Omental fat pad (tissue), 4 donors: Measurements from ENCODE around the gene WDFY1. TPM values are rescaled to one million over a fixed set of nuclear protein-coding genes. Genes with fewer than 3 reads are reported as not detected.
"Not testable (repeated sequence)": the region's sequence is repeated elsewhere in the genome, so short reads cannot be mapped to it uniquely, and the experiment has no call there.

Source experiments
- ATAC-seq: fragments of 150-250 bp; one replicate; pipeline ENCODE4 v1.9.1; 2016; ENCODE audit warnings: mild to moderate bottlenecking, moderate library complexity; ENCODE audit not compliant: low FRiP score
- DNase-seq: peaks from one replicate; pipeline ENCODE4 v3.0.0-alpha.2; 2019; ENCODE audit warnings: low spot score
- CTCF ChIP-seq, 3 donors: fragments of 450-650 bp; IDR thresholded peaks; one replicate each; pipeline ENCODE4 v1.5.1; 2016 to 2017; ENCODE audit warnings: antibody characterized with exemption in 3 of 3, mild to moderate bottlenecking in 3 of 3, moderate library complexity in 2 of 3
- total RNA-seq, 4 donors: library from RNA; depleted of rRNA; stranded (reverse); fragments of >200 nt; gene quantifications; one replicate each; pipeline ENCODE4 v1.1.0, GENCODE V29; 2016

The WDFY1 gene
- total RNA-seq, 4 donors from 2014 or later: 44.7 to 85.6 (median 54.2) TPM

- DNase-seq (no peak), ATAC-seq (peak; percentile 62)
- TF ChIP-seq CTCF (IDR thresholded peaks at IDR 0.05): no peak
Measured at GRCh38 chr2:223947711-223948205, 2.6 kb upstream of the WDFY1 start.

GRCh38 chr2:223945755-223946154 is 620 bp upstream of the WDFY1 start:
- ATAC-seq: no peak
- no peak for DNase-seq
- TF ChIP-seq CTCF (IDR thresholded peaks at IDR 0.05): no peak

- ATAC-seq (peak; percentile 8), DNase-seq (no peak)
- TF ChIP-seq CTCF (IDR thresholded peaks at IDR 0.05): no peak
Measured at GRCh38 chr2:223944166-223944702, 901 bp downstream of the WDFY1 start.

GRCh38 chr2:223943561-223944008 is 1.6 kb downstream of the WDFY1 start:
- no peak for TF ChIP-seq CTCF (IDR thresholded peaks at IDR 0.05)
- no peak for DNase-seq
- ATAC-seq: peak; percentile 62

- ATAC-seq (no peak), DNase-seq (no peak)
- no peak for TF ChIP-seq CTCF (IDR thresholded peaks at IDR 0.05)
Measured at GRCh38 chr2:223943135-223943534, 2.0 kb downstream of the WDFY1 start.

GRCh38 chr2:223941579-223942277 is 3.4 kb downstream of the WDFY1 start:
- no peak for TF ChIP-seq CTCF (IDR thresholded peaks at IDR 0.05)
- ATAC-seq (peak; percentile 69), DNase-seq (no peak)

GRCh38 chr2:223939438-223939837 is 5.7 kb downstream of the WDFY1 start:
- not testable (repeated sequence) for ATAC-seq, DNase-seq
